Choroid plexus epithelial cell (primary cell): Measurements from ENCODE around the gene KCNAB1.
"Not testable (repeated sequence)": the region's sequence is repeated elsewhere in the genome, so short reads cannot be mapped to it uniquely, and the experiment has no call there.

Experiments
- DNase-seq: peaks from one replicate; pipeline ENCODE4 v3.0.0-alpha.2; 2010; ENCODE audit warnings: low read depth
- H3K4me3 ChIP-seq: 2 replicates; pipeline ENCODE4 v1.5.1; 2011; ENCODE audit warnings: low read depth, mild to moderate bottlenecking, control low read depth, low read length, moderate library complexity
- TF ChIP-seq, protein P1 (sequence below): conservative IDR thresholded peaks from 2 replicates; pipeline ENCODE4 v1.5.1; 2011; ENCODE audit warnings: low read depth, mild to moderate bottlenecking, control low read depth, inconsistent platforms, low read length, moderate library complexity

Gene KCNAB1

DNA sequence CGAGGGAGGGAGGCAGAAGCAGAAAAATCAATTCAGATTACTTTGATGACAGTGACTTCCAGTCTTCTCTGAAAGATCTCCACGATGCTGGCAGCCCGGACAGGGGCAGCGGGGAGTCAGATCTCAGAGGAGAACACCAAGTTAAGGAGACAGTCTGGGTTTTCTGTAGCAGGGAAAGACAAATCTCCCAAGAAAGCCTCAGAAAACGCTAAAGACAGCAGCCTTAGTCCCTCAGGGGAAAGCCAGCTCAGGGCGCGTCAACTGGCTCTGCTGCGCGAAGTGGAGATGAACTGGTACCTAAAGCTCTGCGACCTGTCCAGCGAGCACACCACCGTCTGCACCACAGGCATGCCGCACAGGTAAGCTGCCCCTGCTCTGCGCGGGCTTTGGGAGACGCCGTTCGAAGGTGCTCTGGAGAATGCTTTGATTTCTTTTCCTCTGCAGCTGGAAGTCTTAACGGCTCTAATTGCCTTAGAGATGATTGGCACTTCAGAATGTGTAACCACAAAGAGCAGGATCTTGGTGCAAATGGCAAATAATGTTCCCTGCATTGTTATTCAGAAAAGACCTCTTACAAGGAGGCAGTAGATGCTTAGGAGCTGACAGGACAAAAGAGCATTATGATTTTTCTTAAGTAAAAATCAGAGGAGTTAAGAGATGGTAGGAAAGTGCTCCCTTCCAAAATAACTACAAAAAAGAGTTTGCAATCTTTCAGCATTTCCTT lies at the start of gene KCNAB1:
Gene KCNAB1 (plus strand): TSS at position 51 of the 724 bp plus-strand sequence.
- H3K4me3 ChIP-seq, result no peak within 1 kb of the TSS
- DNase-seq, result no peak
- TF ChIP-seq, protein P1, sequence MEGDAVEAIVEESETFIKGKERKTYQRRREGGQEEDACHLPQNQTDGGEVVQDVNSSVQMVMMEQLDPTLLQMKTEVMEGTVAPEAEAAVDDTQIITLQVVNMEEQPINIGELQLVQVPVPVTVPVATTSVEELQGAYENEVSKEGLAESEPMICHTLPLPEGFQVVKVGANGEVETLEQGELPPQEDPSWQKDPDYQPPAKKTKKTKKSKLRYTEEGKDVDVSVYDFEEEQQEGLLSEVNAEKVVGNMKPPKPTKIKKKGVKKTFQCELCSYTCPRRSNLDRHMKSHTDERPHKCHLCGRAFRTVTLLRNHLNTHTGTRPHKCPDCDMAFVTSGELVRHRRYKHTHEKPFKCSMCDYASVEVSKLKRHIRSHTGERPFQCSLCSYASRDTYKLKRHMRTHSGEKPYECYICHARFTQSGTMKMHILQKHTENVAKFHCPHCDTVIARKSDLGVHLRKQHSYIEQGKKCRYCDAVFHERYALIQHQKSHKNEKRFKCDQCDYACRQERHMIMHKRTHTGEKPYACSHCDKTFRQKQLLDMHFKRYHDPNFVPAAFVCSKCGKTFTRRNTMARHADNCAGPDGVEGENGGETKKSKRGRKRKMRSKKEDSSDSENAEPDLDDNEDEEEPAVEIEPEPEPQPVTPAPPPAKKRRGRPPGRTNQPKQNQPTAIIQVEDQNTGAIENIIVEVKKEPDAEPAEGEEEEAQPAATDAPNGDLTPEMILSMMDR, result no peak

DNA sequence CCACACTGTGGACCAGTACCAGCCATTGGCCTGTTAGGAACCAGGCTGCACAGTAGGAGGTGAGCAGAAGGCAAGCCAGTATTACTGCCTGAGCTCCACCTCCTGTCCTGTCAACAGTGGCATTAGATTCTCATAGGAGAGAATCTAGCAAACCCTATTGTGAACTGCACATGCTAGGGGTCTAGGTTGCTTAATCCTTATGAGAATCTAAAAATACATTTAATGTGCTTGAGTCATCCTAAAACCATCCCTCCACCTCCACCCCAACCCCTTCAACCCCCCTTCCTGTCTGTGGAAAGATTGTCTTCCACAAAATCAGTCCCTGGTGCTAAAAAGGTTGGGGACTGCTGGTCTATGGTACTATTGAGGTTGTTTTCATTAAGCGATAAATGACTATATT lies 49.3 kb upstream of the KCNAB1 start:
- no peak for DNase-seq
- TF ChIP-seq, protein P1, result no peak
- H3K4me3 ChIP-seq, result no peak overlapping the region

DNA sequence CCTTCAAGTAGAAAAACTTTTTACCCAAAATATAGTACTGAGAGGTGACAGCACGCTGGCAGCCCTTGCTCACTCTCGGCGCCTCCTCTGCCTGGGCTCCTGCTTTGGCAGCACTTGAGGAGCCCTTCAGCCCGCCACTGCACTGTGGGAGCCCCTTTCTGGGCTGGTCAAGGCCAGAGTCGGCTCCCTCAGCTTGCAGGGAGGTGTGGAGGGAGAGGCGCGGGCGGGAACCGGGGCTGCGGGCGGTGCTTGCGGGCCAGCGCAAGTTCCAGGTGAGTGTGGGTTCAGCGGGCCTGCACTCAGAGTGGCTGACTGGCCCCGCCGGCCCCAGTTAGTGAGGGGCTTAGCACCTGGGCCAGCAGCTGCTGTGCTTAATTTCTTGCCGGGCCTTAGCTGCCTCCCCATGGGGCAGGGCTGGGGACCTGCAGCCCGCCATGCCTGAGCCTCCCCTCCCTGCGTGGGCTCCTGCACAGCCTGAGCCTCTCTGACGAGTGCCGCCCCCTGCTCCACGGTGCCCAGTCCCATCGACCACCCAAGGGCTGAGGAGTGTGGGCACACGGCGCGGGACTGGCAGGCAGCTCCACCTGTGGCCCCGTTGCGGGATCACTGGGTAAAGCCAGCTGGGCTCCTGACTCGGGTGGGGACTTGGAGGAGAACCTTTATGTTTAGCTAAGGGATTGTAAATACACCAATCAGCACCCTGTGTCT lies 47.3 kb upstream of the KCNAB1 start:
- DNase-seq, H3K4me3 ChIP-seq: not testable (repeated sequence)

DNA sequence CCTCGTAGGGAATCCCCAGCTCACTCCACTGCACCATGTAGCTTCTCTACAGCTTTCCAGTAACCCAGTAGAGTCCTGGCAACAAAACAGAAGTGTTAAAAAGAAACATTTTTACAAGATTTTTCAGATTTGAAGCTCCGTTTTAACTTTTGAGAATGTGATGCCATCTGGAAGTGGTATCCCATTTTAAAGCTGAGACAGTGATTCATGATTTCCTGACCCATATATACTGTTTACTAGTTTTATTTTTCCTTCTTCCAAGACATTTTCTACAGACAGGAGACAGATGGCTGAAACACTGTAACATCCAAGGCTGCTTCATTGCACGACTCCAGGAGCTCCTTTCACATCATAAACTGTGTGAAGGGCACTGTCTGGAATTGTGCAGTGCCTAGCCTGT lies 30.3 kb upstream of the KCNAB1 start:
- TF ChIP-seq, protein P1, result no peak
- DNase-seq, result no peak
- H3K4me3 ChIP-seq, result no peak overlapping the region

DNA sequence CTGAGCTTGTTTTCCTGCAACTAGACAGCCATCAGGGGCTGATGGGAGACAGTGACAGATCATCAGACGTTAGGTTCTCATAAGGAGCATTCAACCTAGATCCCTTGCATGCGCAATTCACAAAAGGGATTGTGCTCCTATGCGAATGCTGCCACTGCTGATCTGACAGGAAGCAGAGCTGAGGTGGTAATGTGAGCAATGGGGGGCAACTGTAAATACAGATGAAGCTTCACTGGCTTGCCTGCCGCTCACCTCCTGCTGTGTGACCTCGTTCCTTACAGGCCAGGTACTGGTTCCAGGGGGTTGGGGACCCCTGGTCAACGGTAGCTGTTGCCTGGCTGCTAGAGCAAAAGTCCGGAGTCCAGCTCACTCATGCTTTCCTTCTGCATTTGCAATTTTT lies 26.4 kb upstream of the KCNAB1 start:
- TF ChIP-seq, protein P1, result no peak
- H3K4me3 ChIP-seq, result no peak overlapping the region
- no peak for DNase-seq

DNA sequence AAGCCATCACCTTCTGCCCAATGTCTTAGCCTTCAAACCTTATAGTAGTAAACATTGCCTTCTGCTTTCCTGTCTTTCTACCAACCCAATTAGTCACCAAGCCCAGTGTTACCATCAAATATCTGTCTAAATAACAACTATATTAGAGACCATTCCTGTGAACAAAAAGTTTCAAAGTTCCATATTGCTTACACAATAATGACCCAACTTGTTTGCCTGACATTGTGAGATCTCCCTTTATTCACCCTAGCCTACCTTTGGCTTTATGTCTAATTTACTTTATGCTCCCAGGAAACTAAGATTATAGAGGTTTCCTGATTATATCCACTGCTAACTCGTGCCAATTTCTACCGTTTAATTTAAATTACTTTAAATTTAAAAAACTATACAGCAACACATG lies 26.0 kb upstream of the KCNAB1 start:
- TF ChIP-seq, protein P1, result no peak
- no peak for DNase-seq
- H3K4me3 ChIP-seq, result no peak overlapping the region

DNA sequence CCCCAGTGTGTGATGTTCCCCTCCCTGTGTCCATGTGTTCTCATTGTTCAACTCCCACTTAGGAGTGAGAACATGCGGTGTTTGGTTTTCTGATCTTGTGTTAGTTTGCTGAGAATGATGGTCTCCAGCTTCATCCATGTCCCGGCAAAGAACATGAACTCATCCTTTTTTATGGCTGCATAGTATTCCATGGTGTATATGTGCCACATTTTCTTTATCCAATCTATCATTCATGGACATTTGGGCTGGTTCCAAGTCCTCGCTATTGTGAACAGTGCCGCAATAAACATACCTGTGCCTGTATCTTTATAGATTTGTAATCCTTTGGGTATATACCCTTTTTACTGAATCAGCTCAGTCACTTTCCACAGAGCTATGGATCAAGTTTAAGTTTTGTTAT lies 24.7 kb upstream of the KCNAB1 start:
- H3K4me3 ChIP-seq, DNase-seq: not testable (repeated sequence)

DNA sequence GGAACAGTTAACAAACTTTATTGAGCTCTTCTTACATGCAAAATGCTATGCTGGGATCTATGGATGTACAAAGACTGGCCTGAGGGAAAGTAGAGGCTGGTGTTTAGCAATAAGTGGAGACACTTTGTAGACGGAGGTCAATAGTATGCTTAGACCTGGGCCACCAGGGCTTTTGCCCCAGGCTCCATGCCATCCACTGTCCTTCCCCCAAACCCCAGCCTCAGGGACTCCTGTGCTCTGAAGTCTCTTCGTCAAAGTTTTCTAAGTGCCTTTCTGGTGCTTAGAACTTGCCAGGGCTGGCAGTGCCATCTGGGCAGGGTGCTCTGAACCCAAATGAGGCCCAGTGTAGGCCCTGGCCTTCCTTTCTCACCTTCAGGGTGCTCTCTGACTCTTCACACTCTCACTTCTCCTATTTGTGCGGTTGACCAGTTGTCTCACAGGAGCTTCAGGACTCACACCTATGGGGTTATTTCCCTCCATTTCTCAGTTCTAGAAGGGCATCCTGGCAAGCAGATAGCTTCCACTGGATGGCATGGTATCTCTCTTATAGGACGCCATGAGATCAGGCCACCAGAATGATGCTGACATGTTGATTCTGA lies 21.8 kb upstream of the KCNAB1 start:
- no peak for DNase-seq
- TF ChIP-seq, protein P1, result no peak
- no peak overlapping the region for H3K4me3 ChIP-seq

DNA sequence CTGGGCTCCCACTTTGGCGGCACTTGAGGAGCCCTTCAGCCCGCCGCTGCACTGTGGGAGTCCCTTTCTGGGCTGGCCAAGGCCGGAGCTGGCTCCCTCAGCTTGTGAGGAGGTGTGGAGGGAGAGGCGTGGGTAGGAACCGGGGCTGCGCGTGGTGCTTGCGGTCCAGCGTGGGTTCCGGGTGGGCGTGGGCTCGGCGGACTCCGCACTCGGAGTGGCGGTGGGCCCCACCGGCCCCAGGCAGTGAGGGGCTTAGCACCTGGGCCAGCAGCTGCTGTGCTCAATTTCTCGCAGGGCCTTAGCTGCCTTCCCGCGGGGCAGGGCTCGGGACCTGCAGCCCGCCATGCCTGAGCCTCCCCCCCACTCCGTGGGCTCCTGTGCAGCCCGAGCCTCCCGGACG lies 21.0 kb upstream of the KCNAB1 start:
- DNase-seq, H3K4me3 ChIP-seq: not testable (repeated sequence)

DNA sequence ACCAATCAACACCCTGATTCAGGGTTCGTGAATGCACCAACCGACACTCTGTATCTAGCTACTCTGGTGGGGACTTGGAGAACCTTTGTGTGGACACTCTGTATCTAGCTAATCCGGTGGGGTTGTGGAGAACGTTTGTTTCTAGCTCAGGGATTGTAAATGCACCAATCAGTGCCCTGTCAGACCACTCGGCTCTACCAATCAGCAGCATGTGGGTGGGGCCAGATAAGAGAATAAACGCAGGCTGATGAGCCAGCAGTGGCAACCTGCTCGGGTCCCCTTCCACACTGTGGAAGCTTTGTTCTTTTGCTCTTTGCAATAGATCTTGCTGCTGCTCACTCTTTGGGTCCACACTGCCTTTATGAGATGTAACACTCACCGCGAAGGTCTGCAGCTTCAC lies 20.4 kb upstream of the KCNAB1 start:
- not testable (repeated sequence) for H3K4me3 ChIP-seq, DNase-seq
